ENCODE data around the gene ATF6. TPM values are rescaled to one million over a fixed set of nuclear protein-coding genes. Genes with fewer than 3 reads are reported as not detected.

Gene ATF6
- total and polyA plus RNA-seq, 9 of the 15 experiments (the other 6 are each of a cell fraction or from before 2014, with no cell fraction given), result 11.7 to 32.4 (median 20.4) TPM

GRCh38 chr1:161749509-161750407, 16.4 kb upstream of the ATF6 start, which contains the start of gene DUSP12 (continued):
- TF ChIP-seq PBX2 (CRISPR knock-in tag; IDR thresholded peaks at IDR 0.05; ENCODE audit: low read depth) (no peak), PBX2 (tag; conservative IDR thresholded peaks at IDR 0.05; ENCODE audit: low read depth) (no peak), TCF7 (IDR thresholded peaks at IDR 0.05; ENCODE audit: borderline replicate concordance) (no peak), TCFL5 (CRISPR knock-in tag; conservative IDR thresholded peaks at IDR 0.05) (no peak)

GRCh38 chr1:161763522-161764098, 2.5 kb upstream of the ATF6 start:
- H3K9me3 ChIP-seq (replicated peaks; ENCODE audit: control insufficient read depth, insufficient read depth, low read depth, low read length), result no peaks in the 10 kb centered on the region
- peak overlapping the region; percentile 38 for H3K4me2 ChIP-seq (ENCODE audit: insufficient read depth, low read length)
- 60% methylated on average over 7 of the region's 7 CpGs for WGBS (ENCODE audit: insufficient coverage, low coverage, missing lambda C conversion rate)
- FAIRE-seq (peak; percentile 26), ATAC-seq (peak; percentile 69), DNase-seq (ENCODE audit: extremely low read depth in 1 of 4, low spot score in 3 of 4) (peak; percentile 42 to 71 (median 45))
- H2AFZ ChIP-seq (ENCODE audit: low read depth, low read length), result peak overlapping the region; percentile 90
- intact Hi-C loops (cut with micrococcal nuclease), result loop anchor here (10.0 kb wide), 1 partner anchor 271 kb away; no protein-coding TSS in a partner anchor
- no peak overlapping the region for H3K4me3 ChIP-seq
- peaks cover 8% of the 10 kb centered on the region; the same call in 2 of the 3 replicates for H3K36me3 ChIP-seq (ENCODE audit: control insufficient read depth, insufficient read depth, low read length)
- CTCF ChIA-PET (ENCODE audit: low intra/inter-chr PET ratio), result no interaction called here
- in situ Hi-C loops (cut with MboI), result no loop called here
- no peaks in the 10 kb centered on the region for H4K20me1 ChIP-seq (replicated peaks; ENCODE audit: control insufficient read depth, insufficient read depth, low read length)
- no TSS peak for BruUV-seq (replicated peaks)
- H3K9ac ChIP-seq (ENCODE audit: insufficient read depth in 1 of 2, low read depth in 2 of 2, low read length in 2 of 2), result 0 out of 4 replicates have a peak overlapping the region, but pooled peaks of 1 of the 2 experiments have one; percentile 24
- POLR2A ChIA-PET, result interaction anchor here (1.5 kb wide), 1 partner anchor 14 kb away, joined by 5 read pairs; the partner anchor contains the start of gene DUSP12
- peaks cover 3 to 8% of the 10 kb centered on the region in 2 experiments; a peak in 3 of 5 replicates for H3K4me1 ChIP-seq (replicated peaks in 1 of 2; ENCODE audit: control insufficient read depth in 2 of 2, insufficient read depth in 2 of 2, low read length in 2 of 2)
- H3K27me3 ChIP-seq (ENCODE audit: control insufficient read depth in 2 of 2, insufficient read depth in 2 of 2, low read length in 2 of 2), result no peaks in the 10 kb centered on the region
- peaks cover 32% of the 10 kb centered on the region for H3K79me2 ChIP-seq (ENCODE audit: control insufficient read depth, insufficient read depth, low read length)
- H3K9me1 ChIP-seq (ENCODE audit: control insufficient read depth, insufficient read depth, low read length), result no peaks in the 10 kb centered on the region
- peak overlapping the region; percentile 45; the same call in 1 of the 3 replicates for H3K27ac ChIP-seq (ENCODE audit: extremely low read depth, low read depth, low read length)
- TF ChIP-seq TCFL5 (CRISPR knock-in tag; conservative IDR thresholded peaks at IDR 0.05) (no peak), ZNF143 (CRISPR knock-in tag; IDR thresholded peaks at IDR 0.05) (no peak), CREB3L1 (IDR thresholded peaks at IDR 0.05; ENCODE audit: borderline replicate concordance, low read depth) (no peak), TAF7 (tag; IDR thresholded peaks at IDR 0.05) (no peak), ZNF408 (CRISPR knock-in tag; IDR thresholded peaks at IDR 0.05; ENCODE audit: low read depth) (no peak), PTBP1 (IDR thresholded peaks at IDR 0.05; ENCODE audit: low read depth, low read length) (no peak), RFX5 (IDR thresholded peaks at IDR 0.05; ENCODE audit: low read depth, low read length) (no peak), ETV1 (tag; conservative IDR thresholded peaks at IDR 0.05; ENCODE audit: low read depth) (no peak), HMBOX1 (IDR thresholded peaks at IDR 0.05) (no peak)
